ENCODE results near the gene FGD2. TPM values are rescaled to one million over a fixed set of nuclear protein-coding genes. Genes with fewer than 3 reads are reported as not detected.

The FGD2 gene
- total and polyA plus RNA-seq, 9 of the 15 experiments (the other 6 are each of a cell fraction or from before 2014, with no cell fraction given), result 0.09 TPM; not detected in 8

DNA sequence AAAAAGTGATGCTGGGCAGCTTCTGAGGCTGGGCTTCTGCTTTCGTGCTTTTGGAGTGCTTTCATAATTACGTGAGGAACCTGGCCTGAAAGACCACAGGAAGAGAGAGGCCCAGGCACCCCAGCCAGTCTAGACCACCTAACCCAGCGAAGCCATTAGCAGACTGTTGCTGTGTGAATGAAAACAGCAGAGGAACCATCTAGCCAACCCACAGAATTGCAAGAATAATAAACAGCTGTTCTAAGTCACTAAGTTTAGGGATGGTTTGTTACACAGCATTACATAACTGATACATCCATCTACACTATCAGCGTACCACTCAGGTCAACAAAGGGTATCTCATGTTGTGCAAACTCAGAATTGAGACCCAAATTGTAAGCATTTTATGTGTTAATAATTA, 34.5 kb downstream of the FGD2 start (continued):
- TF ChIP-seq CHD7 (IDR thresholded peaks at IDR 0.05; ENCODE audit: low read depth, low read length) (no peak), TSC22D4 (tag; IDR thresholded peaks at IDR 0.05) (no peak), ZNF224 (CRISPR knock-in tag; IDR thresholded peaks at IDR 0.05) (no peak), NRF1 (conservative IDR thresholded peaks at IDR 0.05 in 1 of 2, IDR thresholded peaks at IDR 0.05 in 1 of 2) (no peak), CBX3 (IDR thresholded peaks at IDR 0.05; ENCODE audit: borderline replicate concordance in 1 of 2, low read length in 2 of 2) (peak in 1 of 2 experiments; percentile 91; a peak in 1 of 3 replicates), MTA3 (IDR thresholded peaks at IDR 0.05; ENCODE audit: borderline replicate concordance) (no peak), NR3C1 (CRISPR knock-in tag; IDR thresholded peaks at IDR 0.05) (no peak), HMG20A (CRISPR knock-in tag; conservative IDR thresholded peaks at IDR 0.05) (no peak)
- TF ChIP-seq, protein P1, sequence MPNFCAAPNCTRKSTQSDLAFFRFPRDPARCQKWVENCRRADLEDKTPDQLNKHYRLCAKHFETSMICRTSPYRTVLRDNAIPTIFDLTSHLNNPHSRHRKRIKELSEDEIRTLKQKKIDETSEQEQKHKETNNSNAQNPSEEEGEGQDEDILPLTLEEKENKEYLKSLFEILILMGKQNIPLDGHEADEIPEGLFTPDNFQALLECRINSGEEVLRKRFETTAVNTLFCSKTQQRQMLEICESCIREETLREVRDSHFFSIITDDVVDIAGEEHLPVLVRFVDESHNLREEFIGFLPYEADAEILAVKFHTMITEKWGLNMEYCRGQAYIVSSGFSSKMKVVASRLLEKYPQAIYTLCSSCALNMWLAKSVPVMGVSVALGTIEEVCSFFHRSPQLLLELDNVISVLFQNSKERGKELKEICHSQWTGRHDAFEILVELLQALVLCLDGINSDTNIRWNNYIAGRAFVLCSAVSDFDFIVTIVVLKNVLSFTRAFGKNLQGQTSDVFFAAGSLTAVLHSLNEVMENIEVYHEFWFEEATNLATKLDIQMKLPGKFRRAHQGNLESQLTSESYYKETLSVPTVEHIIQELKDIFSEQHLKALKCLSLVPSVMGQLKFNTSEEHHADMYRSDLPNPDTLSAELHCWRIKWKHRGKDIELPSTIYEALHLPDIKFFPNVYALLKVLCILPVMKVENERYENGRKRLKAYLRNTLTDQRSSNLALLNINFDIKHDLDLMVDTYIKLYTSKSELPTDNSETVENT (CRISPR knock-in tag; IDR thresholded peaks at IDR 0.05), result no peak
- TF ChIP-seq, protein P2, sequence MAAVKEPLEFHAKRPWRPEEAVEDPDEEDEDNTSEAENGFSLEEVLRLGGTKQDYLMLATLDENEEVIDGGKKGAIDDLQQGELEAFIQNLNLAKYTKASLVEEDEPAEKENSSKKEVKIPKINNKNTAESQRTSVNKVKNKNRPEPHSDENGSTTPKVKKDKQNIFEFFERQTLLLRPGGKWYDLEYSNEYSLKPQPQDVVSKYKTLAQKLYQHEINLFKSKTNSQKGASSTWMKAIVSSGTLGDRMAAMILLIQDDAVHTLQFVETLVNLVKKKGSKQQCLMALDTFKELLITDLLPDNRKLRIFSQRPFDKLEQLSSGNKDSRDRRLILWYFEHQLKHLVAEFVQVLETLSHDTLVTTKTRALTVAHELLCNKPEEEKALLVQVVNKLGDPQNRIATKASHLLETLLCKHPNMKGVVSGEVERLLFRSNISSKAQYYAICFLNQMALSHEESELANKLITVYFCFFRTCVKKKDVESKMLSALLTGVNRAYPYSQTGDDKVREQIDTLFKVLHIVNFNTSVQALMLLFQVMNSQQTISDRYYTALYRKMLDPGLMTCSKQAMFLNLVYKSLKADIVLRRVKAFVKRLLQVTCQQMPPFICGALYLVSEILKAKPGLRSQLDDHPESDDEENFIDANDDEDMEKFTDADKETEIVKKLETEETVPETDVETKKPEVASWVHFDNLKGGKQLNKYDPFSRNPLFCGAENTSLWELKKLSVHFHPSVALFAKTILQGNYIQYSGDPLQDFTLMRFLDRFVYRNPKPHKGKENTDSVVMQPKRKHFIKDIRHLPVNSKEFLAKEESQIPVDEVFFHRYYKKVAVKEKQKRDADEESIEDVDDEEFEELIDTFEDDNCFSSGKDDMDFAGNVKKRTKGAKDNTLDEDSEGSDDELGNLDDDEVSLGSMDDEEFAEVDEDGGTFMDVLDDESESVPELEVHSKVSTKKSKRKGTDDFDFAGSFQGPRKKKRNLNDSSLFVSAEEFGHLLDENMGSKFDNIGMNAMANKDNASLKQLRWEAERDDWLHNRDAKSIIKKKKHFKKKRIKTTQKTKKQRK (IDR thresholded peaks at IDR 0.05; ENCODE audit: borderline replicate concordance, low read depth, low read length), result no peak
